PC-3 (cell line): ENCODE data around the gene TRAF5.

ENCODE experiments used
- EZH2 ChIP-seq: fragments of 300-600 bp; sonication (generic); IDR thresholded peaks from one replicate; pipeline ENCODE4 v1.6.1; 2017; ENCODE audit warnings: antibody characterized with exemption, mild to moderate bottlenecking, low read length; ENCODE audit not compliant: unreplicated experiment
- EZH2phosphoT487 ChIP-seq: fragments of 300-600 bp; sonication (generic); IDR thresholded peaks from 2 replicates; pipeline ENCODE4 v1.6.1; 2018; ENCODE audit warnings: mild to moderate bottlenecking, antibody characterized with exemption, low read length, borderline replicate concordance
- TF ChIP-seq, protein P1 (sequence below): fragments of 300-600 bp; sonication (generic); conservative IDR thresholded peaks from 2 replicates; pipeline ENCODE4 v1.5.1; 2017; ENCODE audit warnings: antibody characterized with exemption, low read depth, mild to moderate bottlenecking, low read length

DNA sequence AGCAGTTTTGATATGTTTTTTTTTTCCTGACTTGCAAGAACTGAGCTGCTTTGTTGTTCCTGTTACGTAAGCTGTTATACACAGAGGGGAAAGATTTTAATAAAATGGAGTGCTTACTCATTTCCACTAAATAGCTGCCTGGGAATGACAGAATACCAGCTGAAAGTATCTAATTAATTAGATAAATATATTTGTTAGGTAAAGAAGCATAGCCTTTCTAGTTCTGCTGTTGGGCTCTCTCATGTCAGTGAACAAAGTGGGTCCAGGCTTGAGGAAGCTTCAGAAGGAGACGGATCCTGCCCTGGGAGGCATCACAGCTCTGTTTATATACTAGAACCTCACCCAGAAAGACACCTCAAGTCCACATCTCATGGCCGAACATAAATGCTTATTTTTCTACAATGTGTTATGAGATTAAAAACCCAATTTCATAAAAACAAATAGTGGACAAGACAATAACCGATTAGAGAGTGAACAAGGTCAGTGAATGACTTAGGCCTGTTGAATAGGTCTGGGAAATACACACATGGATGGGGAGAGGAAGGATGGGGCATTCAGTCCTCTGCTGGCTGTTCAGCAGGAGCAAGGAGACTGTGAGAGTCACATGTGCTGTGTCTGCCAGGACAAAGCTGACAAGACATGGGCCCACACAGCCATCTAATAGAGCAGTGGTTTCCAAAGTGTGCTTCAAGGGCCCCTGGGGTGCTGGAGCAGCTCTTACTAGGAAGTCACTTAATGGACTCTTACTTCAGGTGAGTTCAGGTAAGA lies 20.6 kb downstream of the TRAF5 start:
- TF ChIP-seq, protein P1, sequence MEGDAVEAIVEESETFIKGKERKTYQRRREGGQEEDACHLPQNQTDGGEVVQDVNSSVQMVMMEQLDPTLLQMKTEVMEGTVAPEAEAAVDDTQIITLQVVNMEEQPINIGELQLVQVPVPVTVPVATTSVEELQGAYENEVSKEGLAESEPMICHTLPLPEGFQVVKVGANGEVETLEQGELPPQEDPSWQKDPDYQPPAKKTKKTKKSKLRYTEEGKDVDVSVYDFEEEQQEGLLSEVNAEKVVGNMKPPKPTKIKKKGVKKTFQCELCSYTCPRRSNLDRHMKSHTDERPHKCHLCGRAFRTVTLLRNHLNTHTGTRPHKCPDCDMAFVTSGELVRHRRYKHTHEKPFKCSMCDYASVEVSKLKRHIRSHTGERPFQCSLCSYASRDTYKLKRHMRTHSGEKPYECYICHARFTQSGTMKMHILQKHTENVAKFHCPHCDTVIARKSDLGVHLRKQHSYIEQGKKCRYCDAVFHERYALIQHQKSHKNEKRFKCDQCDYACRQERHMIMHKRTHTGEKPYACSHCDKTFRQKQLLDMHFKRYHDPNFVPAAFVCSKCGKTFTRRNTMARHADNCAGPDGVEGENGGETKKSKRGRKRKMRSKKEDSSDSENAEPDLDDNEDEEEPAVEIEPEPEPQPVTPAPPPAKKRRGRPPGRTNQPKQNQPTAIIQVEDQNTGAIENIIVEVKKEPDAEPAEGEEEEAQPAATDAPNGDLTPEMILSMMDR, result no peak
- TF ChIP-seq EZH2phosphoT487 (no peak), EZH2 (no peak)
